Trophoblast cell (in vitro differentiated cells and primary cell): ENCODE measurements around the gene AQP12B.

Experiments used
- DNase-seq, 2 donors: peaks; one replicate each; pipeline ENCODE4 v3.0.0-alpha.2; 2016
- H2AFZ ChIP-seq: 2 replicates; pipeline ENCODE4 v1.6.1; 2013; ENCODE audit warnings: low read length, moderate library complexity, mild to moderate bottlenecking; ENCODE audit not compliant: insufficient read depth, poor library complexity
- H2AK5ac ChIP-seq: 2 replicates; pipeline ENCODE4 v1.6.1; 2013; ENCODE audit warnings: mild to moderate bottlenecking, low read length
- H2BK120ac ChIP-seq: 2 replicates; pipeline ENCODE4 v1.6.1; 2013; ENCODE audit warnings: low read length, mild to moderate bottlenecking, moderate library complexity; ENCODE audit not compliant: insufficient read depth, poor library complexity
- H2BK12ac ChIP-seq: 2 replicates; pipeline ENCODE4 v1.6.1; 2013; ENCODE audit warnings: mild to moderate bottlenecking, low read length, moderate library complexity
- H2BK5ac ChIP-seq: 2 replicates; pipeline ENCODE4 v1.6.1; 2013; ENCODE audit warnings: low read length, low read depth, moderate library complexity, mild to moderate bottlenecking; ENCODE audit not compliant: poor library complexity
- H3K14ac ChIP-seq: 2 replicates; pipeline ENCODE4 v1.6.1; 2013; ENCODE audit warnings: mild to moderate bottlenecking, low read length
- H3K18ac ChIP-seq: 2 replicates; pipeline ENCODE4 v1.6.1; 2013; ENCODE audit warnings: mild to moderate bottlenecking, low read length
- H3K23ac ChIP-seq: 2 replicates; pipeline ENCODE4 v1.6.1; 2013; ENCODE audit warnings: low read length
- H3K27ac ChIP-seq: 2 replicates; pipeline ENCODE4 v1.5.1; 2013; ENCODE audit warnings: low read depth, mild to moderate bottlenecking, inconsistent platforms, low read length, moderate library complexity
- H3K27me3 ChIP-seq: 2 replicates; pipeline ENCODE4 v1.6.1; 2013; ENCODE audit warnings: inconsistent platforms, mild to moderate bottlenecking, low read length, moderate library complexity; ENCODE audit not compliant: insufficient read depth
- H3K36me3 ChIP-seq, 2 experiments: 1 replicate in 1 of 2; 2 replicates in 1 of 2; pipeline ENCODE4 v1.6.1; 2013; ENCODE audit warnings: low read length in 2 of 2, mild to moderate bottlenecking in 2 of 2, moderate library complexity in 1 of 2; ENCODE audit not compliant: insufficient read depth in 2 of 2, control insufficient read depth in 1 of 2
- H3K4ac ChIP-seq: 2 replicates; pipeline ENCODE4 v1.6.1; 2013; ENCODE audit warnings: low read depth, mild to moderate bottlenecking, low read length, moderate library complexity
- H3K4me1 ChIP-seq, 2 experiments: 1 replicate in 1 of 2; 2 replicates in 1 of 2; pipeline ENCODE4 v1.6.1; 2013; ENCODE audit warnings: low read length in 2 of 2, mild to moderate bottlenecking in 2 of 2, moderate library complexity in 1 of 2; ENCODE audit not compliant: insufficient read depth in 2 of 2, control insufficient read depth in 1 of 2
- H3K4me2 ChIP-seq: 2 replicates; pipeline ENCODE4 v1.6.1; 2013; ENCODE audit warnings: inconsistent platforms, mild to moderate bottlenecking, low read length, moderate library complexity
- H3K4me3 ChIP-seq: 2 replicates; pipeline ENCODE4 v1.5.1; 2013; ENCODE audit warnings: mild to moderate bottlenecking, low read depth, low read length, inconsistent platforms
- H3K79me1 ChIP-seq: one replicate; pipeline ENCODE4 v1.6.1; 2013; ENCODE audit warnings: low read length
- H3K79me2 ChIP-seq: 2 replicates; pipeline ENCODE4 v1.6.1; 2013; ENCODE audit warnings: low read length, mild to moderate bottlenecking; ENCODE audit not compliant: control insufficient read depth, insufficient read depth, poor library complexity
- H3K9ac ChIP-seq: 2 replicates; pipeline ENCODE4 v1.6.1; 2013; ENCODE audit warnings: mild to moderate bottlenecking, low read length
- H3K9me3 ChIP-seq: 2 replicates; pipeline ENCODE4 v1.6.1; 2013; ENCODE audit warnings: low read depth, mild to moderate bottlenecking, control low read depth, inconsistent platforms, low read length; ENCODE audit not compliant: insufficient read depth
- H4K12ac ChIP-seq: 2 replicates; pipeline ENCODE4 v1.6.1; 2013; ENCODE audit warnings: low read depth, mild to moderate bottlenecking, low read length, moderate library complexity
- H4K8ac ChIP-seq: 2 replicates; pipeline ENCODE4 v1.6.1; 2013; ENCODE audit warnings: low read depth, mild to moderate bottlenecking, low read length, moderate library complexity
- H4K91ac ChIP-seq: one replicate; pipeline ENCODE4 v1.6.1; 2013; ENCODE audit warnings: low read depth, mild to moderate bottlenecking, low read length, moderate library complexity
- WGBS: extraction: QIAGEN DNeasy Blood & Tissue Kit; methylation state at CpG from one replicate; pipeline ENCODE4 v1.1.7; 2013; ENCODE audit warnings: missing lambda C conversion rate; ENCODE audit not compliant: insufficient read length, insufficient coverage; ENCODE audit errors: extremely low coverage; 5-methylcytosine and 5-hydroxymethylcytosine counted together

Gene AQP12B

DNA sequence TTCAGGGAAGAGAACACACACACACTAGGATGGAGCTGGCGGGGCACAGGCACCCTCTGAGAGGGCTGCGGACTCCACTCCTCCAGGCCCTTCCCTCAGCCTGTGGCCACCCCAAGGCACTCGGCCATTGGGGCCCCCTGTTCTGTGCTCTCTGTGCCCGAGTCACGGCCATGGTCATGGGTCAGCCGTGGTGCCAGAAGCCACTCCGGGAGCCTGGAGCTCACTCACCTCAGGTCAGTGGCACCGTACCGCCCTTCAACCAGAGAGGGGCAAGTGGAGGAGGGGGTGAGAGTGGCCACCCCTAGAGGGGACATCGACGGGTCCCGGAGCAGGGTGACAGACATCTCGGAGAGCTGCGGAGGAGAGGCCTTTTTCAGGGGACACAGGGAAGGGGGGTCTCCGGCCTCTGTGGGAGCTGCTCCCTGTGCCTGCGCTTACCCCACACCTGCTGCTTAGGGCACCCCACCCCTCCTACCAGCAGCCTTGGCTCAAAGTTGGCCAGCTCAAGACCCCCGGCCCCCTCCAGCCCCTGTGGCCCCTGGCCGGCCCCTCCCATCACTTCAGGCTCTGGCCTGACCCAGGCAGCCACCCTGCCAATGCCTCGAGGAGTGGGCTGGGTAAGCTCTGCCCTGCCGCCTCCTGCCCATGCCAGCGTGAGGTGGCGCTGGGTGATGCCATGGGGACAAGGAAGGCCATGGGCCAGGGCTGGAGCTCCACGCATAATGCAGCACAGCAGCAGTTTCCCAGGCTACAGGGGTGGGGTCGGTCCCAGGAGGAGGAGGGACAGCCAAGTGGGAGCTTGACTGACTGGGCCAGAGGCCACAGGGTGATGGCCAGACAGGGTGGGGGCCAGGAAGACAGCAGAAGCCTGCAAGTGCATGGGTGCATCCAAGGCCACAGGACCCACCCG lies 38.3 kb upstream of the AQP12B start:
- H2BK12ac ChIP-seq, result no peak overlapping the region
- no peak overlapping the region for H3K4me3 ChIP-seq
- H3K4ac ChIP-seq, result no peak overlapping the region
- no peak overlapping the region for H3K4me2 ChIP-seq
- no peak overlapping the region for H3K27ac ChIP-seq
- no peaks in the 10 kb centered on the region for H3K79me1 ChIP-seq
- no peak overlapping the region for H3K9ac ChIP-seq
- H3K14ac ChIP-seq, result no peak overlapping the region
- H4K12ac ChIP-seq, result no peak overlapping the region
- H2BK5ac ChIP-seq, result no peak overlapping the region
- no peaks in the 10 kb centered on the region for H3K27me3 ChIP-seq
- H4K8ac ChIP-seq, result no peak overlapping the region
- H3K23ac ChIP-seq, result no peak overlapping the region
- WGBS, result no CpG with 5 or more reads among the region's 25 CpGs
- no peaks in the 10 kb centered on the region for H3K9me3 ChIP-seq
- no peak overlapping the region for H2AFZ ChIP-seq
- DNase-seq, result no peak
- no peak overlapping the region for H2AK5ac ChIP-seq
- H3K79me2 ChIP-seq, result no peaks in the 10 kb centered on the region
- no peak overlapping the region for H3K18ac ChIP-seq
- no peaks in the 10 kb centered on the region for H3K4me1 ChIP-seq
- H4K91ac ChIP-seq, result no peak overlapping the region
- no peak overlapping the region for H2BK120ac ChIP-seq
- H3K36me3 ChIP-seq, result no peaks in the 10 kb centered on the region

GRCh38 chr2:240719676-240720545 lies 37.2 kb upstream of the AQP12B start:
- H3K4me2 ChIP-seq, result no peak overlapping the region
- no peaks in the 10 kb centered on the region for H3K27me3 ChIP-seq
- no peak overlapping the region for H2AFZ ChIP-seq
- H3K36me3 ChIP-seq, result no peaks in the 10 kb centered on the region
- no peak overlapping the region for H3K4ac ChIP-seq
- H3K27ac ChIP-seq, result no peak overlapping the region
- H4K91ac ChIP-seq, result no peak overlapping the region
- WGBS, result no CpG with 5 or more reads among the region's 25 CpGs
- no peak overlapping the region for H2BK120ac ChIP-seq
- H3K9me3 ChIP-seq, result no peaks in the 10 kb centered on the region
- no peak overlapping the region for H4K8ac ChIP-seq
- H3K9ac ChIP-seq, result no peak overlapping the region
- H3K4me1 ChIP-seq, result no peaks in the 10 kb centered on the region
- H3K18ac ChIP-seq, result no peak overlapping the region
- H3K4me3 ChIP-seq, result no peak overlapping the region
- no peak overlapping the region for H2AK5ac ChIP-seq
- DNase-seq, result no peak
- H3K14ac ChIP-seq, result no peak overlapping the region
- no peak overlapping the region for H2BK12ac ChIP-seq
- H3K79me2 ChIP-seq, result no peaks in the 10 kb centered on the region
- H4K12ac ChIP-seq, result no peak overlapping the region
- H3K23ac ChIP-seq, result no peak overlapping the region
- no peak overlapping the region for H2BK5ac ChIP-seq
- no peaks in the 10 kb centered on the region for H3K79me1 ChIP-seq

DNA sequence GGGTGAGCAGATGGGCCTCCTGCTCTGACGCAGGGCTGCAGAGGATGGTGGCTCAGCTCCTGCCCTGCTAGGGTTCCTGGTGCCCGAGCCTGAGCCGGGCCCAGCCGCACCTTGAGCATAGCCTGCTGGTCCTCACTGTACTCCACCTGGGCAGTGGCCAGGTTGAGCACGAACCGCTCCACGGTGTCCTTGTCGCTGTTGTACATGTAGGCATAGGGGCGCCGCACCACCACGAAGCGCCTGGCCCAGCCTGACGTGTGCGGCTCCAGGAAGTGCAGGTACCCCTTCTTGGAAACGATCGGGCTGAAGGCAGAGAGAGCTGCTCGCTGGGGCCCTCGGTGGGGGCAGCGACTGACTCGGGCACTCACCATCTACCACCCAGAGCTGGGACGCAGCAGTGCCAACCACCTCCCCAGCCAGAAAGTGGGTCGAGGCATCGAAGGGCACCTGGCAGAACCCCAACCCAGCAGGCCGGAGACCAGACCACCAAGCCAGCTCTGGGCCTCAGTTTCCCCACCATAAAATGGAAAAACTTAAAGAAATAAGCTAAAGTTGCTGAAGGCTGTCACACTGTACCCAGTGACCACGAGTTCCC lies 36.3 kb upstream of the AQP12B start:
- Histone ChIP-seq H3K9me3 (no peaks in the 10 kb centered on the region), H3K36me3 (no peaks in the 10 kb centered on the region), H3K27ac (no peak overlapping the region), H2AFZ (no peak overlapping the region), H3K4me1 (no peaks in the 10 kb centered on the region), H2BK12ac (no peak overlapping the region), H3K27me3 (no peaks in the 10 kb centered on the region), H3K18ac (no peak overlapping the region), H4K12ac (no peak overlapping the region), H3K9ac (no peak overlapping the region), H3K4me3 (no peak overlapping the region), H3K14ac (no peak overlapping the region), H3K23ac (no peak overlapping the region), H3K79me2 (no peaks in the 10 kb centered on the region), H2BK5ac (no peak overlapping the region), H4K8ac (no peak overlapping the region), H3K4me2 (no peak overlapping the region), H3K4ac (no peak overlapping the region), H2BK120ac (no peak overlapping the region), H4K91ac (no peak overlapping the region), H2AK5ac (no peak overlapping the region), H3K79me1 (no peaks in the 10 kb centered on the region)
- WGBS, result no CpG with 5 or more reads among the region's 25 CpGs
- DNase-seq, result no peak

DNA sequence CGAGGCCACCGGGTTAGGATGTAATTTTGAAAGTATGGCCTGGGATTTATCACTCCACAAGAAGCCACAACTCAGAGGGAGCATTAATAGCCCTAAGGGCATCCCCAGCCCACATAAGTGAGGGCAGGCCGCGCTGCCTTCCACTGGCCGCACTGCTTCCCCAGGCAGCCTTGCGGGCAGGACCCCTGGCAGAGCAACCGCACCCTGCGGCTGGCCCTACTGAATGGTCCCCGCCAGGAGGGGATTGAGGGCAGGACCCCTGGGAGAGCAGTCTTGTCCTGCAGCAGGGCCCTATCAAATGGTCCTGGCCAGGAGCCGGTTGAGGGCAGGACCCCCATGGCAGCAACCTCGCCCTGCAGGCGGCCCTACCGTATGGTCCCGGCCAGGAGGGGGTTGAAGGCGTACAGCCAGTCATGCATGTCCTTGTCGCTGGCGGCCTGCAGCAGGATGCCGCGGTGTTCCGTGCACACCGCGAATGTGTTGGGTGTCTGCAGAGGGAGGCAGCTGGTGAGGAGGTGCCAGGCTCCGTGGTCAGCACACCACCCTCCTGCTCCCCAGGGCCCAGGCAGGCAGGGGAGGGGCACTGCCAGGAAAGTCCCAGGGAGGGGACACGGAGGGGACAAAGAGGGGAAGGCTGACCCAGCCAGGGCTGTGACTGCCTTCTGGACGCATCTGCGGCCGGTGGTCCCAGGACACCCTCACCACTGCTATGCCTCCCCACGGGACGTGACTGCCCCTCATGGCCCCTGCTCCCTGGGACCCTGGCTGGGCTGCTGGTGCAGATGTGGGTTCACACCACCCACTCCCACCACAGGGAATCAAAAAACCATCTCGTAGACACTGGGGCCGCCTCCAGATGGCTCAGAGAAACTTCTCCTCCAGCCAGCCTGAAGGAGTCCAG lies 35.2 kb upstream of the AQP12B start:
- H3K27me3 ChIP-seq, result no peaks in the 10 kb centered on the region
- H4K8ac ChIP-seq, result no peak overlapping the region
- H4K12ac ChIP-seq, result no peak overlapping the region
- no peak overlapping the region for H3K18ac ChIP-seq
- no peaks in the 10 kb centered on the region for H3K9me3 ChIP-seq
- no peak overlapping the region for H4K91ac ChIP-seq
- no peak overlapping the region for H3K14ac ChIP-seq
- H2AK5ac ChIP-seq, result no peak overlapping the region
- no peaks in the 10 kb centered on the region for H3K79me1 ChIP-seq
- H2AFZ ChIP-seq, result no peak overlapping the region
- no peak overlapping the region for H3K27ac ChIP-seq
- no peak overlapping the region for H2BK120ac ChIP-seq
- no CpG with 5 or more reads among the region's 31 CpGs for WGBS
- no peak overlapping the region for H2BK12ac ChIP-seq
- H3K9ac ChIP-seq, result no peak overlapping the region
- no peaks in the 10 kb centered on the region for H3K36me3 ChIP-seq
- no peak for DNase-seq
- no peak overlapping the region for H2BK5ac ChIP-seq
- H3K4ac ChIP-seq, result no peak overlapping the region
- no peaks in the 10 kb centered on the region for H3K4me1 ChIP-seq
- H3K4me2 ChIP-seq, result no peak overlapping the region
- H3K23ac ChIP-seq, result no peak overlapping the region
- no peak overlapping the region for H3K4me3 ChIP-seq
- H3K79me2 ChIP-seq, result no peaks in the 10 kb centered on the region
